HG03196 (cell line): Measurements from ENCODE around the gene EPC1.
"Not testable (repeated sequence)": the region's sequence is repeated elsewhere in the genome, so short reads cannot be mapped to it uniquely, and the experiment has no call there.

ENCODE experiments used
- ATAC-seq: cut with Tn5 transposase; IDR thresholded peaks from one replicate; pipeline ENCODE4 v1.9.1; 2021; ENCODE audit not compliant: unreplicated experiment

Gene EPC1

DNA sequence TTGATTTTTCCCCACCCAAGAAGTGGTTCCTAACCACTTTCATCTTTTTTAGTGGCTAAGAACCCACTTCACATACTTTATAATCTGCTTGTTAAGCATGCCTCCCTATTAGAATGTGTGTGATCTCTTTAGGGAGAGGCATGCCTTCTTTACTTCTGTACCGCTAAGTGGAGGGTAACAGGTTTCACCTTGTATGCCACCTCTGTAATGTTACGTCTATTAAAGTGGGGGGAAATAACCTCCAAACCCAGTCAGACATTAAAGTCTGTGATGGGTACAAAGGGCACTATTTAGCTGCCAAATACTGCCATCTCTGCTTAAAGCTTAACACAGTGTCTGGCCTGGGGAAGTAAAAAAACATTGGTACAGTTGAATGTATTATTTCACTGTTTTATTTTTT, 51.9 kb downstream of the EPC1 start:
- no peak for ATAC-seq

DNA sequence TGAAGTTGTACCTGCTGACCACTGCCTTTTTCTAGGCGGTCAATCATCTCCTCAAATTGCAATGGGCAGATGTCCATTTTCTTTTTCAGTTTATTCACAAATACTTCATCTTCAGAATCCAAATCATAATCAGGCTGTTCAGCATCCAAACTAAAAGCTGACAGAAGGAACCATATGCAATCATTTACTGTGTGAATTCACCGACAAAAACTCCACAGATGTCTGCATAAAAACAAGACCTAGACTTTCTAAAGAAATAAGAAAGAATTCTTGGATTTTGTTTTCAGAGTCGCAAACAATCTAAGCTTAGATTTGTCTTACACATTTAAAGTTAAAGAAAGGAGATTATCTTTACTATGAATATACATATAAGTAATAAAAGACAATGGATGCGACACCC, 53.4 kb downstream of the EPC1 start:
- no peak for ATAC-seq

DNA sequence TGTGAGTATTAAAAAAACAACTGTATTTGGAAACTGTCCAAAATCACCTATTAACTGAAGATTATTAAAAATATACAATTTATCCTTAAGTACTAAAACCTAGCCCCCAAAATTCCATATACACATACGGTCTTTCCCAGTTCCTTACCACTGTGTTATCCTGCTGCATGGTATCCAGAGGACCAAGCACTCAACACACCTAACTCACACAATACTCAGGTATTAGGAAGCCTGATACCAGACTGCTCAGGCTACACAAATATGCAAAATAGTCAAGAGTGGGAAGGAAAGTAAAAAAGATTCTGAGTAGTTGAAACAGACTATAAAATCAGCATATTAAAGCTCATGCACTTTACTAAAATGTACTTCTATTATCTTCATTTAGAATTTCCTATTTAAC, 67.2 kb downstream of the EPC1 start:
- no peak for ATAC-seq

DNA sequence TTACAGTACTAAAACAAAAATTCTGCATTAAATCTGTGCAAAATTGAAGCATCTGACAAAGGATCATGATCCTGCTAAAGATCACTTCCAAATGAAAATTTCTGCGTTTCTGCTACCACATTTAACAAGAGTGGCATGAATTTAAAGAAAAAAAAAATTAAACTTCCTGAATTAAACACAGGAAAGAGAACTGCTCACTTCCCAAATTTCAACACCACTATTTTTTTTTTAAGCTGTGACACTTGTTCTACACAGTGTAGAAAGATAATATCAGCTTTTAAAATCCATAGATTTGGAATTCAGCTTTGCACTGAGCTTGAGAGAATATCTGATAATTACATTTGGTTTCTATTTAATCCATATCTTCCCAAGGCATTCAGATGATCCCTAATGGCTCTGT, 73.6 kb downstream of the EPC1 start:
- no peak for ATAC-seq

DNA sequence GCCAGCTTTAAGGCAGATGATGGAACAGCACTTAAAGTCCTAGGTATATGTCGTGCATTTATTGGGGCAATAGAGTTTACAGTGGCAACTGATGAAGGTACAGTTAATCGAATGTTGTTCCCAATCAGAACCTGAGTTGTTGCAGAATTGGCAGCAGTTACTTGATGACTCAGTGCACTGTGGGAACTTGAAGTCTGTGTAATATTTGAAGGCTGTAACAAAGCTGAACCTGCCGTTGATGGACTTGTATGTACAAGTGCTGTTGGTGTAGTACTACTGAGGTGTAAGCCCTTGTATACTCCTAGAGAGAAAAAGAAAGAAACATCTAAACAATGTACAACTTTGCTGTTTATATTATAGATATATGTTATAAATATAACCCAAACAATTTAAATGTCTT, 75.3 kb downstream of the EPC1 start:
- no peak for ATAC-seq

- no peak for ATAC-seq
Measured at GRCh38 chr10:32269343-32270100, 77.4 kb downstream of the EPC1 start.

- no peak for ATAC-seq
Measured at GRCh38 chr10:32268788-32269187, 78.2 kb downstream of the EPC1 start.

DNA sequence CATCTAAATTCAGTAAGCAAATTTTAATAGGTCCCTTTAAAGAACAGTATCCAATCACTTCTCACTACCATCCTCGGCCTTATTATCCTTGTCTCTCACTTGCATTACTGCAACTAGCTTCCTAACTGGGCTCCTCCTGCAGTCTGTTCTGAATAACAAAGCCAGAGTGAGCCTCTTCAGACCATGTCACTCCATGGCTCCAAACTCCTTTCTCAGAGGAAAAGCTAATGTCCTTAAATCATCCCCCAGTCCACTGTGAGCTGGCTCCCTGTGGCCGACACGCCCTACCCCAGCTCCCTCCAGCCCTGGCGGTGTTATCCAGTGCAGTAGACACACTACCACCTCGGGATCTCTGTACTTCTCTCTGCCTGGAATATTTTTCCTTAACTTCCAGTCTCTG, 80.0 kb downstream of the EPC1 start:
- no peak for ATAC-seq

- ATAC-seq: no peak
Measured at GRCh38 chr10:32266566-32266965, 80.4 kb downstream of the EPC1 start.

DNA sequence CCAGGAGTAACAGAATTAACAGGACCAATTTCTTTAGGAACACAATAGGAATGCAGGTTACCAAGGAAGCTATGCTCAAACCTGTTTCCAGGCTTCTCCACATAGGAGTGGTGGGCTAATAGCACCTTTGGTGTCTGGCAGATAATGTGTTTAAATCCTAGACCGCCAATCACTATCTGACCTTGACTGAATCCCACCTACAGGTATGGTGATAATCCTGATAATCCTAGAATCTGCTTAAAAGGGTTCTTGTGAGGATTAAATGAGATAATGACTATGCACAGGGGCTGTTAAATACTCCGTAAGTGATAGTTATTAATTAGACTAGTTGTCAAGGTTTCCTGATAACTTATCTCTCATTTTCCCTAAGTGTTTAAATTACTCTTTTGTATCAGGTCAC, 81.2 kb downstream of the EPC1 start:
- no peak for ATAC-seq

- no peak for ATAC-seq
Measured at GRCh38 chr10:32263300-32263699, 83.7 kb downstream of the EPC1 start.

- ATAC-seq: no peak
Measured at GRCh38 chr10:32259551-32259950, 87.4 kb downstream of the EPC1 start.

DNA sequence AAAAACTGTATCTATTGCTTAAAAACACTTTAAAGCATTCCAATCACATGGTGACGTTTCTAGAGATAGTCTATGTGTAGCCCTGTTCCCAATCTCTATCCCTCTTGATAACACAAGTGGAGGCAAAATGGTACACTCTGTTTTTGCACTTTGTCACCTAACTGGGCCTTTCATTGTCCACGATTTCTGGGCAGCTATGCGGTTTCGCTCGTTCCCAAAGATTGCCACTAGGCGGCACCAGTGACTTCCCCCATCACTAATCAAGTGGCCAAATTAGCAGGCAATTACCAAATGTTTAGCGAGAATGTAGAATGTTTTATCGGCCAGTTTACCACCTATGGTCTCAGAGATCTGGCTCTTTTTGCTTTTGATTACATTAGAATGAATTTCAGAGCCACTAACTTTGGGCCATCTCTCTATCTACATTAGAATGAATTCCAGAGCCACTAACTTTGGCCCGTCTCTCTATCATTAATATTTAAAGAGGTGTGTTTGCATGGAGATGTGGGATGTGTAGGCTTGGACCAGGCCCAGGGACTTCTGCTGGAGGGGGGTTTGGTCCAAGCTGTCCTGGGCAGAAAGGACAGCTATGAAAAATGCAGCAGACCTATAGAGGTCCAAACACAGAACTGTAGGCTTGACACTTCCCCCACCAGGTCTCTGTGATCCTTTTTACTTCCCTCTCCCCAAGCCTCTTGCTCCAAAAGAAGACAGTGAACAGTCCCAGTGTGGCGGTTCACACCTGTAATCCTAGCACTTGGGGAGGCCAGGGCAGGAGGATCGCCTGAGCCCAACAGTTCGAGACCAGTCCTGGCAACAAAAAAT, 90.1 kb downstream of the EPC1 start:
- peak; percentile 69 for ATAC-seq

DNA sequence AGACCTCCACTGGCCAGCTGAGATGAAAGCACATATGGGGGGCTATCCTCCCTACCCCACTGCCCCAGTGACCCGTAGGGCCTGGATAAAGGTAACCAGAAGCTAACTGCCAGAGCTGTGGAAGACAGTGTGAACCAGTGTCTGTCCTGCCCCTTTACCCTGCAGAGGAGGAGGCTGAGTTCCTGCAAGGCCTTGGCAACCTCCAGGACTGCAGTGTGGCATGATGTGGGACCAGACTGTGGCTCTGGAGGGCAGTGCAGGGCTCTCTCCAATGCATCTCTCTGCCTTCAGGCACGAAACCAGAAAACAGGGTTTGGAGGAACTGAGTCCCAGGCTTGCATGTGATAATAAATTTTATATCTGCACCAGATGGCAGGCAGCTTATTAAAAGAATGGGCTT, 93.1 kb downstream of the EPC1 start:
- ATAC-seq: no peak

- no peak for ATAC-seq
Measured at GRCh38 chr10:32253276-32253675, 93.7 kb downstream of the EPC1 start.

DNA sequence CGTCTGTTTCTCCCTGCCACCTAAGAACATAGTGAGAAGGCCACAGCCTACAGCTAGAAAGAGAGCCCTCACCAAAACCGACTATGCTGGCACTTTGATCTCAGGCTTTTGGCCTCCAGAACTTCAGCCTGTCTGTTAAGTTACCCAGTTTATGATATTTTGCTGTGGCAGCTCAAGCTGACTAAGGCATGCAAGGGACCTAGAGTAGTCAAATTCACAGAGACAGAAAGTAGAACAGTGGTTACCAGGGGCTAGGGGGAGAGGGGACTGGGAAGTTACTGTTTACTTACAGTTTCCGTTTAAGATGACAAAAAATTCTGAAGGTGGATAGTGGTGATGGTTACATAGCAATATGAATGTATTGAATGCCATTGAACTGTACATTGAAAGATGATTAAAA, 96.5 kb downstream of the EPC1 start:
- not testable (repeated sequence) for ATAC-seq

DNA sequence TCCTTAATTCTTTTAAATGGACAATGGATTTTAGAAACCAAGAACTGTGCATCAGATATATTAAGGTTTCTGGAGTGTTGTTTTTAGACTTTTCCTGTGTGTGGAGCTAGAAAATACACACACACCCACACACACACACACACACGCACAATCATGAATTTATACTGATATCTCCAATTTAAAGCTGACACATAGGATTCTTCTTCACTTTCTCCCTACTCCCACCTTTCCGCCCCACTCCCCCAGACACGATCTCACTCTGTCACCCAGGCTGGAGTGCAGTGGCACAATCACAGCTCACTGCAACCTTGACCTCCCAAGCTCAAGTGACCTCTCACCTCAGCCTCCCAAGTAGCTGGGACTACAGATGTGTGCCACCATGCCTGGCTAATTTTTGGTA, 100.3 kb downstream of the EPC1 start:
- no peak for ATAC-seq

DNA sequence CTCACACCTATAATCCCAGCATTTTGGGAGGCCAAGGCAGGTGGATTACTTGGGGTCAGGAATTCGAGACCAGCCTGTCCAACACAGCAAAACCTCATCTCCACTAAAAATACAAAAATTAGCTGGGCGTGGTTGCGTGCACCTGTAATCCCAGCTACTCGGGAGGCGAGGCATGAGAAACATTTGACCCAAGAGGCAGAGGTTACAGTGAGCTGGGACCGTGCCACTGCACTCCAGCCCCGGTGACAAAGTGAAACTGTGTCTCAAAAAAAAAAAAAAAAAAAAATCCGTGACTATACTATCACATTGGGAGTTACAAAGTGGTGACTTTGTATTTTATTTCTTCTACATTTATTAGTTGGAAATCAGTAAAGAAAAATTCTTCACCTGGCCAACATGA, 101.2 kb downstream of the EPC1 start:
- no peak for ATAC-seq

DNA sequence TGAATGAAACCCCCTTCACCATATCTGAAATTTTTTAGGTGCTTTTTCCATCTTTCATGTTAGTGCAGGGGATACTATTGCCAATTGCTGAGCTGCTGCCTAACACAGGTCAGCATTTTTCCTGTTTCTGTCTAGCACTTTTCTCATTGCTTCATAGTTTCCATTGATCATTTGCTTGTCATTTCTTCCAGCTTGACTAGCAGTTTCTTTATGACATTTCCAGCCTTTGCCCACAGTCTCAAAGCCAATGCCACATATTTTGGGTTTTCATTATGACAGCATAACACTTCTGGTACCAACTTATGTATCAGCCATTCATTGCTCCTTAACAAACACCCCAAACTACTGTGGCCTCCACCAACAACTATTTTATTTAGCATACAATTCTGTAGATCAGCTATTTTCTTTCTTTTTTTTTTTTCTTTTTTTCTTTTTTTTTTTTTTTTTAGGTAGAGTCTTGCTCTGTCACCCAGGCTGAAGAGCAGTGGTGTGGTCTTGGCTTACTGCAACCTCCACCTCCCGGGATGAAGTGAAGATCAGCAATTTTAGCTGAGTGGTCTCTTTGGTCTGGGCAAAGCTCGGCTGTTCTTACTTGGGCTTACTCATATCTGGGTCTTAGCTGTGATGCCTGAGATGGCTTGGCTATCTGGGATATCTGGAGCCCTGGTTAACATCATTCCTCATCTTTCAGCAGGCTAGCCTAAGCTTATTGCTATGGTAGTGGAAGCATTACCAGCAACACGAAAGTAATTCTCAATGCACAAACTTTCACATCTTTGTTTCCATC, 102.3 kb downstream of the EPC1 start:
- ATAC-seq: no peak

GRCh38 chr10:32244011-32244410, 102.9 kb downstream of the EPC1 start:
- no peak for ATAC-seq

DNA sequence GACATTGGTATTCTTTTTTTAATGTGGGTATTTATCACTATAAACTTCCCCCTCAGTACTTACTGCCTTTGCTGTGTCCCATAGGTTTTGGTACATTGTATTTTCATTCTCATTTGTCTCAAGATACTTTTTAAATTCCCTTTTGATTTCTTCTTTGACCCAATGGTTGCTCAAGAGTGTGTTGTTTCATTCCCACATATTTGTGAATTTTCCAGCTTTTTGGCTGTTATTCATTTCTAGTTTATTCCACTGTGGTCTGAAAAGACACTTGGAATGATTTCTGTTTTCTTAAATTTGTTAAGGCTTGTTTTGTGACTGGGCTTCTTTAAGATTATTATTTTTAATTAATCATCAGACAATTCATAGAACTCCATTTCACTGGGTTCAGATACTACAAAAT, 105.0 kb downstream of the EPC1 start:
- no peak for ATAC-seq

DNA sequence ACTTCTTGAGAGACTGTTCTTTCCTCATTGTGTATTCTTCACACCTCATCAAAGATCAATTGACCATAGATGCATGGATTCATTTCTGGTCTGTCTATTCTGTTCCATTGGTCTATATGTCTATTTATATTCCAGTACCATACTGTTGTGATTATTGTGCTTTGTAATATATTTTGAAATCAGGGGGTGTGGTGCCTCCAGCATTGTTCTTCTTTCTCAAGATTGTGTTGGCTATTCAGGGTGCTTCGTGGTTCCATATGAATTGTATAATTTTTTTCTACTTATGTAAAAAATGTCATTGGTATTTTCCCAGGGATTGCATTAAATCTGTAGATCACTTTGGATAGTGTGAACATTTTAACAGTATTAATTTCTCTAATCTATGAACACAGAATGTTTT, 106.5 kb downstream of the EPC1 start:
- no peak for ATAC-seq
